RWPE1 (cell line): ENCODE measurements around the gene CLN6.

Experiments used
- CTCF ChIA-PET: fragments of 350-600 bp; sonication (Branson Sonifier 250); formaldehyde crosslinking; extraction: SDS; loops from one replicate; lab custom pipeline; 2021; lab: Yijun Ruan, JAX
- POLR2A ChIA-PET: fragments of 400-600 bp; formaldehyde crosslinking; extraction: SDS; loops from one replicate; lab custom pipeline; 2020; ENCODE audit warnings: antibody characterized with exemption; ENCODE audit not compliant: low non-redundant PET; lab: Yijun Ruan, JAX
- DNase-seq: peaks from one replicate; pipeline ENCODE4 v3.0.0; 2012; ENCODE audit warnings: low spot score
- H3K27ac ChIP-seq: fragments of 450-650 bp; 2 replicates; pipeline ENCODE4 v1.5.1; 2017
- TF ChIP-seq, protein P1 (sequence below): fragments of 450-650 bp; conservative IDR thresholded peaks from 2 replicates; pipeline ENCODE4 v1.5.1; 2017; ENCODE audit warnings: low read depth, mild to moderate bottlenecking

CLN6 gene

DNA sequence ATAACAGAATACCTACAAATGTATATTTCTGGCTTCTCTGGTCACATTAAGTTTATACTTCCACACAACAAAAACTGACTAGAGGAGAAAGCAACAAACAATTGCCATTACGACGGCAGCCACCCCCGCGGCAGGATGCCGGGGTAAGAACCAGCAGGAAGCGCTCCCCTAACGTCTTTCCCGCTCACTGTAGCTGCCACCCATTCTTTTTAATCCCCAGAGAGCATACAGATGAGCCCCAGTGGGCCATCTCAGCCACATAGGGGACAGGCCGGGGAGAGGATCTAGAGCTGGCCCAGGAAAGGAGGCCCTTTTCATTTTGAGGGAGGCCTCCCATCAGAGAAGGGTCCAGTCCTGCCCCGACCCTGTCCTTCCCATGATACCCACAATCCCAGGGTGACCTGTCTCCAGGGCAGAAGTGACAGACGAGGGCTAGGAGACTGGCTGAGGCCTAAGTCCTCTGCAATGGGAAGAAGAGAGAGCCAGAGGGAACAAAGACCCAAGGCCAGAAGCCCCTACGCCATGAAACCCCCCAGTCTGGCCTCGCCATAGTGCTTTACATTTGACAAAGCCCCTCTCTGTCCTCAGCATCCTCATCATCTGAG is 20.8 kb downstream of the CLN6 start:
- TF ChIP-seq, protein P1, sequence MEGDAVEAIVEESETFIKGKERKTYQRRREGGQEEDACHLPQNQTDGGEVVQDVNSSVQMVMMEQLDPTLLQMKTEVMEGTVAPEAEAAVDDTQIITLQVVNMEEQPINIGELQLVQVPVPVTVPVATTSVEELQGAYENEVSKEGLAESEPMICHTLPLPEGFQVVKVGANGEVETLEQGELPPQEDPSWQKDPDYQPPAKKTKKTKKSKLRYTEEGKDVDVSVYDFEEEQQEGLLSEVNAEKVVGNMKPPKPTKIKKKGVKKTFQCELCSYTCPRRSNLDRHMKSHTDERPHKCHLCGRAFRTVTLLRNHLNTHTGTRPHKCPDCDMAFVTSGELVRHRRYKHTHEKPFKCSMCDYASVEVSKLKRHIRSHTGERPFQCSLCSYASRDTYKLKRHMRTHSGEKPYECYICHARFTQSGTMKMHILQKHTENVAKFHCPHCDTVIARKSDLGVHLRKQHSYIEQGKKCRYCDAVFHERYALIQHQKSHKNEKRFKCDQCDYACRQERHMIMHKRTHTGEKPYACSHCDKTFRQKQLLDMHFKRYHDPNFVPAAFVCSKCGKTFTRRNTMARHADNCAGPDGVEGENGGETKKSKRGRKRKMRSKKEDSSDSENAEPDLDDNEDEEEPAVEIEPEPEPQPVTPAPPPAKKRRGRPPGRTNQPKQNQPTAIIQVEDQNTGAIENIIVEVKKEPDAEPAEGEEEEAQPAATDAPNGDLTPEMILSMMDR, result no peak
- CTCF ChIA-PET, result interaction anchor here (0.5 to 0.9 kb wide), 2 partner anchors 14 to 48 kb away, joined by 3 read pairs; no protein-coding TSS in a partner anchor
- H3K27ac ChIP-seq, result peak overlapping the region; percentile 69
- no peak for DNase-seq
- POLR2A ChIA-PET, result no interaction called here

DNA sequence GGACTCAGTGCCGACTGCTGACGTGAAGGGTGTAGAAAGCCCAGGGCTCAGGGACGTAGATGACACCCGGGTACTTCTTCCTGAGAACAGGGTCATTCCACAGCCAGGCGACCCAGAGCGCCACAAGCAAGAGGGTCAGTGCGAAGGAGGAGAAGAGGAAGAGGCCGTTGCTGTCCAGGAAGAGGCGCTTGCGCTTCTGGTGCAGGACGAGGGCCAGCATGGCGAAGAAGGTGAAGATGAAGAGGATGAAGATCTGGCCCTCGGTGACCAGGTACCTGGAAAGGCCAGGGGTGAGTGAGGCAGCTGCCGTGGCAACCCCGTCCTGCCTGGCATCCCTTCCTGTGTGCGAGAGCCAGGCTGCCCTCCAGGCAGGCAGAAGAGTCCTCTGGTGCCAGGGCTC is 21.4 kb downstream of the CLN6 start:
- no peak for DNase-seq
- CTCF ChIA-PET, result interaction anchor here (0.5 to 0.9 kb wide), 2 partner anchors 13 to 98 kb away, joined by 3 read pairs; no protein-coding TSS in a partner anchor
- POLR2A ChIA-PET, result no interaction called here
- peak overlapping the region; percentile 69 for H3K27ac ChIP-seq
- TF ChIP-seq, protein P1, result no peak

DNA sequence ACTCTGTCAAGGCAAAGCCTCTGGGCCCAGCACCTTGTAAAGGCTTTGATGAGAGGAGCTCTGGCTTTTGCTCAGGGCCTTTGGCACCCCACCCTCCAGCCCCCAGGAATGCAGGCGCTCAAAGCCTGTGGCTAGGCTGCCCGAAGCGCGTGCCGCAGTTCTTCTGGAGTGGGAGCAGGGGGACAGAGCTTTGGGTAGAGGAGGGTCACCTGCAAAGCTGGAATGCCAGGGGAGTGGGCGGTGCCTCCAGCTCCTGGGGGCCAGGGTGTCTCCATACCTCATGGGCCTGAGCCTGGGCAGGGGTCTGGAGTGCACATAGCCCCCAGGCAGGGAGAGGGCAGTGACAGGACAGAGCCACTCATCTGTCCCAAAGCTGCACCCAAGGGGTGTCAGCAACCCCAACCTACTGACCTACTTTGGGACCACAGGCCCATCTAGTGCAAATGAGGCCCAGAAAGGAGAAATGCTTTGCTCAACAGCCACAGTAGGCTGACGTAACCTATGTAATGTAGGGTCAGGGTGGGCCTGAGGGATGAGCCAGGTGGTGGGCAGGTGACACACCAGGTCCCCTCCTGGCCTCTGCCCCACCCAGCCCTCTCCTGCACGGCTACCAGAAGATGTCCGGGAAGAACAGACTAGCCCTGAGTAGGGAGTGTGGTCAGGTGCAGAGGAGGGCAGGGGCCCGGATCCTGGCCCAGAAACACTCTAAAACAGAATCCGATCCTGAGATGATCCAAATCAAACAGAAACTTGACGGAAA is 22.2 kb downstream of the CLN6 start:
- TF ChIP-seq, protein P1, result no peak
- ChIA-PET CTCF (no interaction called here), POLR2A (no interaction called here)
- H3K27ac ChIP-seq, result peak overlapping the region; percentile 69
- no peak for DNase-seq

DNA sequence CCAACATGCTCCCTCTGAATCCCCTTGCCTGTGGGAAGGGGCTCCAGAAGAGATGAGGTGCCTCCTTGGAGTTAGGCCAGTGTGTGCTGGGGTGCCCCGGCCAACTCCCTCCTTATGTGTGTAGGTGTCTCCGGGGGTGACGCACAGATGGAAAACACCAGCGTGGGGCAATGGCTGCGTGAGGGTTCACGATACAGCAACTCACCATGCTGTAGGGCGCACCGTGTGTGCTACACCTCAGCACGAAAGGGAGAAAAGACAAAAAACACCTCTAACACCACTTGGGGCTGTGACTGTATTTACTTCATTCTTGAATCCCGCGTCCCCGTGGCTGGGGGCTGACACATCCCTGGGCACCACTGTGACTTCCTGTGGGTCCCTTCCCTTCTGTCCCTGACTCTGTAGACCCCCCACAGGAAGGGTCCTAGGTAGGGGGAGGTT is 22.8 kb downstream of the CLN6 start:
- TF ChIP-seq, protein P1, result no peak
- no peak for DNase-seq
- CTCF ChIA-PET, result interaction anchor here (0.6 kb wide), 1 partner anchor 76 kb away, joined by 4 read pairs; no protein-coding TSS in a partner anchor
- H3K27ac ChIP-seq, result peak overlapping the region; percentile 69
- POLR2A ChIA-PET, result no interaction called here

DNA sequence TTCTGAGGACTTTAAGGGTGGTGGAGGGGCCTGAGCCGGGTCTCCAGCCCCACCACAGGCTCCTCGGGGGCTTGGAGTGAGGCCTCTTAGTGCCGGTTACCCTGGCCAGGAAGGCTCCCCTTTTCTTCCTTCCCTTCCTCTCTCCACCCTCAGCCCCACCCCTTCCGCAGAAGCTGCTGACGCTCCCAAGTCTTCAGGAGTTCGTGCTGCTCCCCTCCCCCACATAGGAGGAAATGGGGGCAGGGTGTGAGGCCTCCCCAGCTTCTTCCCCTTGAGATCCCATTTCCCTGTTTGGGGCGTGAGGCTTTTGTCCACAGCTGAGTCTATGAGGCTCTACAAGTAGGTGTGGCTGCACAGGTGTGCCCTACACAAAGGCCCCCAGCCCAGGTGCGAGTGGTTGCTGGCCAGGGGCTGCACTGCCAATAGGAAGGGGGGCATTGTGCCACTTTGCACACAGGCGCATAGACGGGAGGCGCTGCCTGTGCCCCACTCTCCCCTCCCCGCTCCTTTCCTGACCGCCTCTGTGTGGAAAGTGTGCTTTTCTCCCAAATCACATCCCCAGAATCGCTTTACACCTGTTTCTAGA is 23.5 kb downstream of the CLN6 start:
- no peak for DNase-seq
- POLR2A ChIA-PET, result no interaction called here
- peak overlapping the region; percentile 69 for H3K27ac ChIP-seq
- CTCF ChIA-PET, result interaction anchor here (0.6 kb wide), 1 partner anchor 76 kb away, joined by 4 read pairs; no protein-coding TSS in a partner anchor
- TF ChIP-seq, protein P1, result no peak

DNA sequence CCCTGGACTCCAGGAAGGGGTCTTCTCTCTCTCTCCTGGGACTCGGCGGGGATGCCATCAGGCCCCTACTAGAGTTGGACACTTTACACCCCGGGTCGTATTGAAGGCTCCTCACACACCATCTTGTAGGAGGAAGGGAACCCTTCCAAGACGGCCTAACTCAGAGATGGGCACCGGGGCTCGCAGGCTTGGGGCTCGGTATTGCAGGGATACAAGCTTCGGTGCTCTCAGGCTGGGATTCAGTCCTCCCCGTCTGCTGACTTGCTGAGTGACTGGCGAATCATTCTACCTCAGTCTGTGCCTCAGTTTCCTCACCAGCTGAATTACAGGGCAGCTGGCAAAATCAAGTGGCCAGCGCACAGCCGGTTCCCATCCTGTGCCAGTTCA is 24.0 kb downstream of the CLN6 start:
- no peak for DNase-seq
- ChIA-PET POLR2A (interaction anchor here (0.5 kb wide), 1 partner anchor 11 kb away, joined by 4 read pairs; no protein-coding TSS in a partner anchor), CTCF (no interaction called here)
- H3K27ac ChIP-seq, result peak overlapping the region; percentile 69
- TF ChIP-seq, protein P1, result no peak
